ENCODE measurements around the gene FEZ2.

Gene FEZ2

DNA sequence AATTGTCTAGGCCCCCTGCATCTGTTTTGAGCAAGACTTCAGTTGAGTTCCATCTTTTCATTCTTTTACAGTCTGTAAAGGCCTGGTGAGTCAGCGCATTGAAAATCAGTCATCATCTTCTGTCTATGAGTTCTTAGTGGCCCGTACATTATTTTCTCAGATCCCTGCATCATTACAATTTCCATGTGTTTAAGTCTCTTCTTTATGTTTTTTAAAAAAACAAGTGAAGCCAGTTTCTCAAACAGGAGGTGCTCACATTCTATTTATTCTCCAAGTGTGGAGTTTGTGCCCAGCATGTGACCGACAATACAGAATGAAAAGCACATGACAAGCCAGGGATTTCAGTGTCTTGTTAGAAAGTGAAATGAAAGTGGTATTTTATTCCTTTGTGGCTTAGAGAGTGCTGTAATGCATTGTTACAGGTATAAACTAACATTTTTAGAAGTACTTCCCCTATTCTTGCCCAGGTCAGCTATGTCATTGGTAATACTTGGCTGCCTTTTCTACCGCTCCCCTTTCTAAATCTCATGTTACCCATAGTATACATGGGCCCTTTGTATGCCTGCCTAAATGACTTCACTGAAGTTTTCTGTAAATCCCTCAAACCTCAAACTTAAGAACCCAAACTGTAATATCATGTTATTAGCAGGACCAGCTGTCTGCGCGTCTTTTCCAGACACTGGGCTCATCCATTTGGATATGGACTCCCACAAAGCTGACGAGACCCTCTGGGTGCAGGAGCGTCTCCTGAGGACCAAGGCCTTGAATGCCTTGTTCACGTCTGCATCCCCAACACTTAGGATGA, 67.6 kb downstream of the FEZ2 start:
- no peak for DNase-seq (ENCODE audit: low read depth)

DNA sequence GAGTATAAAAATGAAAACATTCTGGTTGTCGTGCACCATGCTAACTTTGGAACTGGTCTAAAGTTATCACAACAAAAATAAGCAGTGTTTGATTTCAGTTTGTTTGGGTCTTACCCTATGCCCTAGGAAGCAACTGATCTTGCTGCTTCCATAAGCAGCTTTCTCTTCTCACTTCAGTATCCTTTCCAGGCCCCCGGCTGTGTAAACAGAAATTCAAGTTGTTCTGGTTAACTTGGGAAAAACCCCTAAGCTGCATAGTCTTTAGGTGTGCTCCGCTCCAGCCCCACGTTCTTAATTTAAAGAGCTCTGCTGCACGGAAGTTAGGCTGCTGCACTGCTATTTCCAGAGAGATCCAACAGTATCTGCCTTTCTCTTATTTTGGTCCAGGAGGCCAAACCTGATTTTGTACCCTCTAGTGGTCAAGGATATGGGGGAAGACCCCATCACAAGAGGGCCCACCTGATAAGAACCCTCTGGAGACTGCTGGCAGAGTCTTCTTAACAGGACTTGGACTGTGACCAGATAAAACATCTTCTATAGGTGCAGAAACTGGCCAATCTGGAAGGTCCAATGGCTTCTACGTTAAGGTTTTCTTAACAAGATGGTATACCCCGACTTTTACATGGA, 69.1 kb downstream of the FEZ2 start:
- no peak for DNase-seq (ENCODE audit: low read depth)

DNA sequence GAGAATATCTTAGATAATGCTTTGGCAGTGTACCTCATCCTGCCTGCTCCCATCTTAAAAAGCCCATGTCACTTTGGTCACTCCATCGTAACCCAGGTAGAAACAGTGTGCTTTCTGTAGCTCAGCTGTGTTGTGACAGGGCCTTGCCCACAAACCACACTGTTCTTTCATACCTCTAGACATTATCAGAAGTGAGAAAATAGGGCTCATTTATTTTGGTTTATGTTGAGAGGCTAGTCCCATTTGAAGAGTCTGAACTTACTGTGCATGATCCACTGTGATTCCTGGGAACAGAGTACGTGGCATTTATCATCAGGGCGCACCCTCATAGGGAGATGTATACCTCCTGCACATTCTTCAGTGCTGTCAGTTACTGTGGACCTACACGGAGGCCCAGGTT, 69.7 kb downstream of the FEZ2 start:
- no peak for DNase-seq (ENCODE audit: low read depth)

GRCh38 chr2:36526226-36526625, 71.7 kb downstream of the FEZ2 start:
- no peak for DNase-seq (ENCODE audit: low read depth)

DNA sequence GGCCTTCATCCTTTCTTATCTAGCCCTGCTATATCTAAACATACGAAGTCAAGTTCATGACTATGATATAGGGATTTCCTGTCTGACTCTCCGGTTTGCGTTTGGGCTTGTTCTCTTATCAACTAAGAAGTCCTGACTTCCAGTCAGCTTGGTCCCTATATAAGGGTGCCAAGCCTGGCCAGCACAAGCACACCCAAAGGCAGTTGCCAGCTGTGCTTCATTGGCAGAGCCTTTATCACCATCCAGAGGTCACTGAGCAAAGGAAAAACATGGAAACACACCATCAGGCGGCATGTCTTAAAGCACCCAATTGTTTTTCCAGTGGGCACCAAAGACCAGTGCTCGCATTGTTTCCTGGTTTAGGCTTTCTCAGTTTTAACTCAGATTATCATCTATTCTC, 72.7 kb downstream of the FEZ2 start:
- DNase-seq (ENCODE audit: low read depth) = no peak

GRCh38 chr2:36523153-36523552, 74.8 kb downstream of the FEZ2 start:
- DNase-seq (ENCODE audit: low read depth) = no peak

GRCh38 chr2:36520431-36520830, 77.5 kb downstream of the FEZ2 start:
- no peak for DNase-seq (ENCODE audit: low read depth)

- no peak for DNase-seq (ENCODE audit: low read depth)
These were observed 81.7 kb downstream of the FEZ2 start for GRCh38 chr2:36516136-36516870.

- no peak for DNase-seq (ENCODE audit: low read depth)
These were observed 82.4 kb downstream of the FEZ2 start for GRCh38 chr2:36515538-36515937.

GRCh38 chr2:36513661-36514060, 84.3 kb downstream of the FEZ2 start:
- no peak for DNase-seq (ENCODE audit: low read depth)

DNA sequence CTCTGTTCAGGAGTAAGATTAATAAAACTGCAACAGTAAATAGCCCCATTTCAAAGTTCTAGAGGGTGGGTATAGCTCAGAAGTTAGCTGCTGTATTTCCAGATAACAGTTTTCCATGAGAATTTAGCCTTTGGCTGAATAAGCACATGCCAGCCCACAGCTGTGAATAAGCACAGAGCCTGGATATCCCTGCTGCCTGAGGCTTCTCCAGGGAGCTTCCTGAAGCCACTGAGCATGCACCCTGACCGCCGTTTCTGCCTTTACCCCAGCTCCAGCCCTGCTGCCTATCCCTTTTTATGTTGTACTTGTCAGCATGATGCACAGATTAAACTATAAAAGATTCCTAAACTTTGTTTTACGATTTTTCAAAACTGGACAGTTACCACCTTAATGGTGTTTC, 85.3 kb downstream of the FEZ2 start:
- DNase-seq (ENCODE audit: low read depth) = no peak

DNA sequence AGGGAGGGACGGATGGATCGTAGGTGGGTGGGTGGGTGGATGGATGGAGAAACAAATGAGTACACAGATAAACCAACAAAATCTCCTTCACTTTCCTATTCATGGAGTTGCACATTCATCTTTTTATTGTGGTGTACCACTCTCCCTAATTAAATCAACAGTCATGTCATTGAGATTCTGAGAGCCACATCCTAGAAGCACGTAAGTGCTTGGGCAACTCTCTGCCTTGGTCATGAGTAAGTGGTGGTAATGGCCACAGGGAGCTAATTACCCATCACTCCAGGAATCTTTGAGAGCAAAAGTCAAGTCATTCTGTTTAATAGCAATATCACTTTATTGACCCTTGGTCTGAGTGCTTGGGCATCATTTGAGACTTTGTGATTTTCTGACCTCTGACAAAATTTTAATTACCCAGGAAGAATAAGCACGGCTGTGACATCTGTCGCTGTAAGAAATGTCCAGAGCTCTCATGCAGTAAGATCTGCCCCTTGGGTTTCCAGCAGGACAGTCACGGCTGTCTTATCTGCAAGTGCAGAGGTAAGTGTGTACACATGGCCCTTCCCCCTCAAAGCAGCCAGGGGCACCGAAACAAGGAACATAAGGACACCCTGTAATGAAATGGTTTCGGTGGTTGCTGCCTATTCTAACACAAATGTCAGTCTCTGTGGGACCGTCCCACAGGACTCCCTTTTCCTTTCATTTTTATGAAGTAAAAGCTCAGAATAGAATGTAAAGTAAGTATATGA, 85.9 kb downstream of the FEZ2 start:
- DNase-seq (ENCODE audit: low read depth) = no peak

- DNase-seq (ENCODE audit: low read depth) = no peak
These were observed 88.9 kb downstream of the FEZ2 start for GRCh38 chr2:36509075-36509474.

DNA sequence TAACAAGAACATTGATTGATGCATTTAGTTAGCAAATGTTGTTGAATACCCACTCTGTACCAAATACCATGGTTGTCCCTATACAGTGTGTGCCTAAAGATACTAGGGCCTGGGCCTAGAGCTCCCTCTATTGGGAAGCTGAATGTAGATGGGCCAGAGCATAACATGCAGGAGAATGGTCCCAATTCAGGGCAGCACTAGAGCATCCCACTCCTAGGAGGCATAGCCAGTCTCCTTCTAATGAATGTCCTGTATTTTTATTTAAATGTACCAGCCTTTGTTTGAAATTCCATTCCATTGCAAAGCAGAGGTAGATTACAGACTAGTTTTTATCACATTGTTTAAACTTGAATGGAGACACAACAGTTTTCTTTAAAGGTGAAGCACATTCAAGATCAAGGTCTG, 90.6 kb downstream of the FEZ2 start:
- peak; percentile 4 for DNase-seq (ENCODE audit: low read depth)

All from stimulated activated CD8-positive, alpha-beta memory T cell treated with anti-CD3 and anti-CD28 coated beads, Interleukin-4, amount 100 ng/mL, for 24 hours (primary cell).